ENCODE measurements around the gene APOC3.
A peak's percentile ranks its signal among the peaks of the same experiment; 100 is the strongest.
"Not testable (repeated sequence)": the region's sequence is repeated elsewhere in the genome, so short reads cannot be mapped to it uniquely, and the experiment has no call there.

The APOC3 gene

DNA sequence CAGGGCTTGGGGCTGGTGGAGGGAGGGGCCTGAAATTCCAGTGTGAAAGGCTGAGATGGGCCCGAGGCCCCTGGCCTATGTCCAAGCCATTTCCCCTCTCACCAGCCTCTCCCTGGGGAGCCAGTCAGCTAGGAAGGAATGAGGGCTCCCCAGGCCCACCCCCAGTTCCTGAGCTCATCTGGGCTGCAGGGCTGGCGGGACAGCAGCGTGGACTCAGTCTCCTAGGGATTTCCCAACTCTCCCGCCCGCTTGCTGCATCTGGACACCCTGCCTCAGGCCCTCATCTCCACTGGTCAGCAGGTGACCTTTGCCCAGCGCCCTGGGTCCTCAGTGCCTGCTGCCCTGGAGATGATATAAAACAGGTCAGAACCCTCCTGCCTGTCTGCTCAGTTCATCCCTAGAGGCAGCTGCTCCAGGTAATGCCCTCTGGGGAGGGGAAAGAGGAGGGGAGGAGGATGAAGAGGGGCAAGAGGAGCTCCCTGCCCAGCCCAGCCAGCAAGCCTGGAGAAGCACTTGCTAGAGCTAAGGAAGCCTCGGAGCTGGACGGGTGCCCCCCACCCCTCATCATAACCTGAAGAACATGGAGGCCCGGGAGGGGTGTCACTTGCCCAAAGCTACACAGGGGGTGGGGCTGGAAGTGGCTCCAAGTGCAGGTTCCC lies at the start of gene APOC3:
APOC3 (plus strand) TSS at position 383 of the 659 bp plus-strand sequence. CDS start 676 bp downstream, outside the sequence.
- no peak for DNase-seq

DNA sequence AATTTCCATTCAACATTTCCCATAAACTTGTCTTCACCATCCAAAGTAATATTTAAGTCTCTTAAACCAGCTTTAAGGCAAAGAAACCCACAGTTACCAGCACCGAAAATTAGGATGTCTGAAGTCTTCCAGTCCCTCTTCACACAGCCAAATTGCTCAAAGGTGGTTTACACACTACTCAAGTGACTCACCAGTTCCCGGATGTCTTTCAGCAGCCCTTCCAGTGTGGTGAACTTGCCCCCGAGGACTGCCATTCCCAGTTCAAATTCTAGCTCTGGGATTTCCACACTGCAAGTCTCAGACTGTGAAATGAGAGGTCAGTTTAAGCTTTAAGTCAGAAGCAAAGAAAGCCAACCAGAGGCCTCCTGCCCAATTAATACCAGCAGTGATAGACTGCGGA lies 47.0 kb upstream of the APOC3 start:
- no peak for DNase-seq

DNA sequence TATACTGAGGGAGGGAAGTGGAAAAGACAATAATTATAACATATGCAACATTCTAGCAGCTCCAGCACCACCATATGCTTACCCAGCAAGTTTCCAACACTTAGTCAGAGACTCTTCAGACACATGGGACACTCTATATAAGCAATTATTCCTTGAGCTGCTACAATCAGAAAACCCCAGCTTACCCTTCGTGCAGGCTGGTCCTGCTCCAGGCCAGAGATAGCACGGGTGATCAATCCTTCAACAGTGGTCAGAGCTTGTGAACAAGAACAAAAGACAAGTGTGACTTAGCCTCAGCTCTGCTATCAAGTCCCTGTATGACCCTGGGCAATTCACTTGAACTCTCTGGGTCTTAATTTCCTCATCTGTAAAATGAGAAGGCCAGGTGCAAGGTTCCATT lies 43.4 kb upstream of the APOC3 start:
- no peak for DNase-seq

DNA sequence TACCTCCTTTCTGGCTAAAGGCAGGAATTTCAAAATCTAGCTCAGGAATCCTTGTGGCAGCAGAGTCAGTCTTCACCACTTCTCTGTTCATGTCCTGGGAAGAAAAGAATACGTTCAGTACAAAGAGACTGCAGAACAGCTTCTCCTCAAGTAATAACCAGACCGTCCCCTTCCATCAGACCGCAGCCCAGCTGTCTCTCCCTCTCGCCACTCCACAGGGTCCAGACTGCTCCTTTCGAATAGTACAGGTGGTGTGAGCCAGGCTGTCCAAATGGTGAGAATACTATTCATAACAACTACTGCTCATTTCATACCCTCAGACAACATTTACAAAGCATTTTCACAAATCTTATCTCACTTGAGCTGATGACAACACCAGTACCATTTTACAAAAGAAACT lies 42.7 kb upstream of the APOC3 start:
- no peak for DNase-seq

DNA sequence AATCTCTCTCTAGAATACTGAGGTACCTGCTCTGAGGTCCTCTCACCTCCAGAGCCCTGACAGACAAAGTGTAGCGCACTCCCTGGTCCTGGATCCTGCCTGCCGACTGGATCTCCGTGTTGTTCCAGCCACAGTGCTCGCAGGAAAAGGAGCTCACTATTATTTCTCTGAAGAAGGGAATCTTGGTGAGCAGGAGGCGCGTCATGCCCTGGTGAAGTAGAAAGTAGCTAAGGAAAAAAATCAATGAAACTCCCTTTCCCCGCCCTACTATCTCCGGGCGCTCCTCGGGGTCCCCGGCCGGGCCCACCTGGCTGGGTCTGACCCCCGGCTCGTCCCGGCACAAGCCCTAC lies 42.3 kb upstream of the APOC3 start:
- no peak for DNase-seq

DNA sequence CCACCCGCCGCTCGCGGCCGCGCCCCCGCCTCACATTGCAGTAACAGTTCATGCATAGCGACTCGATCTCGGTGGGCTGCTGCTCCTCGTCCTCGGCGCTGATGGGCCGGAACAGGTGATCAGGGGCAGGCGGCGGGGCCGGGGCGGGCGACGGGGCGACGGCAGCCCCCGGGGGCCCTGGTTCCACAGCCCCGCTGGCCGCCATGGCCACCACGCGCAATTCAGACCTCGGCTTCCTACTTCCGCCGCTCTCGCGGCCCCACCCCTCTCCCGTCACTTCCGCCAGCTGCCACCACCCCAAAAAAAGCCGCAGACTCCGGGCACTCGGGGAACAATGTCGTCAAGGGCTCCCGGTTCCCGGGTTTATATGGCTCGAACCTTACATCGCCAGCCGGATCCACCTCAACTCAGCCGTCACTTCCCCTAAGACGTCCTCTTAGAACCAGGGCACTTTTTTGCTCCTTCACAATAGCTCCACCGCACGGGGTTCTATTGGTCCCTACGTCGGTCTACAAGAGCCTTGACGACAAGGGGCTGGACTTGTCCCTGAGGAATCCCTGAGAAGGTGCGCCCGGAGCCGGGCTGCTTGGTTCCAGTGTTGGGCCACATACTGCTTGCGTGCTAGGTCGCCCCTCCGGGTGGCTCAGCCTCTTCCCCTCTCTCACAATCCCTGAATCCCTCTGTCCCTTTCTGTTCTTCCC lies 41.8 kb upstream of the APOC3 start, which contains the start of gene ZPR1:
ZPR1 (minus strand) TSS at position 238 of the 701 bp plus-strand sequence; CDS start at position 205, 33 bp downstream.
- DNase-seq: peak; percentile 43 to 79 (median 64)

DNA sequence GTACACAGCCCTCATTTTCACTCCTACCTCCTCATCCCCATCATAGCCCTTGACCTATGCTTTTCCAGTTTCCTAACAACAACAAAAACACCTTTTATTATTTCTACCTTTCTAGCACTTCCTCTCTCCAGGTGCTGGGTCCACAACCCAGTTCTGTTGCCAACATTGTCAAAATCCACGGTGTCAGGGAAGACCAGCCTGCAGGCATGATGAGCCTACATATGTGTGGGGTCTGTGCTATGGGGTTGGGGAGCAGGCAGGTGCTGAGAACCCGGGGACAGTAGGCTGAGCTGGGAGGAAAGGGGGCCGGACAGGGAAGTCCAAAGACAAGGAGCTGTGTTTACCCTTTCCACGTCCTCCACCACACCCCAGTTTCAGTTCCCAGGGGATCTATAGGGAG lies 41.2 kb upstream of the APOC3 start:
- DNase-seq: no peak

DNA sequence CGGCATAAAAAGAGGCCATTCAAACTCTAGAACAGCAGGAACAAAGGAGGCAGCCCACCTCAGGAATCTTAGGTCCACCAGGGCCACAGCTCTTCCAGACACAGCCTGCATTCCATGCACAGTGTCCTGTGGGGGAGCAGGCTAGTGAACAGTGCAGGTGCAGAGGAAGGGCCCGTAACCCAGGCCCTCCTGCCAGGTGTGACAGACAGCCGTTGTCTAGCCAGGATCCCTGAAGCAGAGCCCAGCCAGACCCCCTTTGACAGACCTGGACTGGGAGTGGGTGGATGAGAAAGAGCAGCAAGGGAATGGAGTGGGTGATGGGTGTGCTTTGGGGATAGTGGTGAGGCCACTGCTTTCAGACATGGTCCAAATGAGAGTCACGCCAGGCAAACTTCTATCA lies 40.7 kb upstream of the APOC3 start:
- DNase-seq: no peak

DNA sequence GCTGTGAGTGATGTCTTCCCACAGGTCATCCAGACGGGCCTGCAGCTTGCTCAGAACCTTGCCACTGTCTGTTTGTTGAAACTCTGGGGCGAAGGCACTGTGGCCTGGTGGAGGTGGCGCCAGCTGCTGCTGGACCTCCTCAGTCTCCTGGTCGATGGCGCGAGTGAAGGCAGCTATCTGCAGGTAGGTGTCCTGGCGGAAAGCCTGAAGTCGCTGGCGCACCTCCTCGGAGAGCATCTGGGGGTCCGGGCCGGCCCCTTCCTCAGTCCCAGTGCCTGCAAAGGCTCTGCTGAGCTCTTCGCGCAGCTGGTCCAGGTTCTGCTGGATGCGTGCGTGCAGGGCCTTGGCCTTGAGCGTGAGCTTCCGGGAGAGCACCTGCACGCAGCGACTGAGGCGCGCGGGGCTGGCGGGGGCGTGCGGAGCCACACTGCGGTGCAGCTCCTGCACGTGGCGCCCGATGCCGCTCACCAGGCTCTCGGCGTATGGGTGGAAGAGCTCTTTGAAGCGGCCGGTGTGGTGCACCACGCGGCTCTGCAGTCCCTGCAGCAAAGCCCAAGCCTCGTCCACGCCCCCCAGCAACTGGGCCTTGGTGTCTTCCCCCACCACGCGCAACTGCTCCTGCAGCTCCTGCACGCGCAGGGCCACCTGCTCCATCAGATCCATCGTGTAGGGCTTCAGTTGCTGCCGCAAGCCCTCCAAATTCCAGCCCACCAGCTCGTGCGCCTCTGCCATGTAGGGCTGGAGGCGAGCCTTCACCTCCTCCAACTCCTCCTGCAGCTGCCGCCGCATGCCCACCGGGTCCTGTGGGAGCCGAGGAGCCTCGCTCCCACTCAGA lies 39.3 kb upstream of the APOC3 start:
- no peak for DNase-seq

DNA sequence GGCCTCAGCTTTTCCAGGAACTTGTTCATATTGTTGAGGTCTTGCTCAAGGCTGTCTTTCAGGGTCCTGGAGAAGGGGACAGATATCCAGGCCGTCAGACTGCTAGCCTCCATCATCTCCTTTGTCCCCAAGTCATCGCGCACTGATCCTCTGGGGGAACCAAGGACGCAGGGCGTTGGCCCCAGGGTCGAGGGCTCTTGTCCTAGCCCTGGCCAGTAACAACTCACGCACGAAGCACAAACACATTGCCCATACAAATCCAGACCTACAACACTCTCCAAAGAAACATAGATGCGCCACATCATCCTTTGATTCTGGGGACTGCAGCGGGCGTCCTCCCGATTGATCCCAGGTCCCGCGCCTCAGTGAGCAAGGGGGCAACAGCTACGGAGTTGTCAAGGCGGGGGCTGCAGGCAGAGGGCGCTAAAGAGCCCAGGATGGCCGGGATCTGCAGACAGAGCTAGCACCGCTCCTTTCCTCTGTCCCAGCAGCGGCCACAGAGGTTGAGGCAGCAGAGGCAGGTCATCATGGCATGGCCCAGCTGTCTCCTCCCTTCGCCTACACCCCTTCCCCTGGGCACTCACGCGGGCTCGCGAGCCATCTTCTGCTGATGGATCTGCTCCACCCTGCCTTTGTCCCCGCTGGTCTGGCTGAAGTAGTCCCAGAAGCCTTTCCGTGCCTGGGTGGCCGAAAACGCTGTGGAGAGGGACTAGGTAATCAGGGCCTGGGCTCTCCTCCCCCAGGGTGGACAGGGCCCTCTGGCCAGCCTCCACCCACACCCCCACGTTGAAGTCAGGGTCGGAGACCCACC lies 38.5 kb upstream of the APOC3 start:
- DNase-seq: peak; percentile 41 to 75 (median 64)

DNA sequence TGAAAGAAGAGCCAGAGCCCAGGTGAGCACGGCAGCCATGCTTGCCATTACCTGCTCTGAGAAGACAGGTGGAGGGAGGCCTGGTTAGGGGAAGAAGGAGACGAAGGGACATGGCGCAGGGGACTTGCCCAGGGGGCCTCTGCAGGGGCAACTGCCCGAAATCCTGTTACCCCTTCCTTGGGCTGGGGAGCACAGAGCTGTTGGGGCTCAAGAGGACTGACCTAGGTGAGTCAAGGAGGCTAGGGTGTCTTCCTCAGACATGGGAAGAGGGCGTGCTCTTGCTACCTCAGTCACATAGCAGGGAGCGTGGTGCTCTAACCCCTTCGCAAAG lies 37.9 kb upstream of the APOC3 start, which contains the start of gene APOA5:
APOA5 (minus strand) TSS at position 67 of the 331 bp plus-strand sequence; CDS start at position 48, 19 bp downstream.
- DNase-seq: no peak

DNA sequence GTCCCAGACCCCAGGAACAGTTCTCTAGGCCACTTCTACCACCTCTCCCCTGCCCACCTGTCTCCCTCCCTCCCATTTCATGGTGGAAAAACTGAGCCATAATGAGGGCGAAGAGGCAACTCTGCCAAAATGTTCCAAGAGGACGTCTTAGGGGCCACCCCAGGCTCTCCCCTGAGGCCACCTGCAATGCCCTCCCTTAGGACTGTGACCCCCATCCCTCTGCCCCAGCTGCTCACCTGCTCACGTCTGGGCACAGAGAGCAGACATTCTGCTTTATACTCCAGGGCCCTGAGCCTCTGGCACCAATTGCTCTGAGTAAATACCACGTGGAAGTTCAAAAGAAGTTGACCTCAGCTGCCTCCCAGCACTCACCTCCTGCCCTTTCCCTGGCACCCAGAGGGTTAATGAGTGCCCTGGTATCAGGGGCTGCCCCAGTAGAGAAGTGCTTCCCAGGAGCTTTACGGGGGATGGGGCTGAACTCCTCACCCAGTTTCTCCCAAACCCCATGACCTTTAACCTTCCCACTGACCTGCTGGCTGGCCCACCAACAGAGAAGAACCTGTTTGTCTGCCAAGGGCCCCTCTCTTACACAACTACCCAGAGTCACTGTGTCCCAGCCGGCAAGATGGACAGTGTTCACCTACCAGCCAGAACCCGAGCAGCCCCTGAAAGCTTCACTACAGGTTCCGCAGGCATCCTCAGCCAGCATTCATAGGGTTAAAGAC lies 37.4 kb upstream of the APOC3 start:
- no peak for DNase-seq

DNA sequence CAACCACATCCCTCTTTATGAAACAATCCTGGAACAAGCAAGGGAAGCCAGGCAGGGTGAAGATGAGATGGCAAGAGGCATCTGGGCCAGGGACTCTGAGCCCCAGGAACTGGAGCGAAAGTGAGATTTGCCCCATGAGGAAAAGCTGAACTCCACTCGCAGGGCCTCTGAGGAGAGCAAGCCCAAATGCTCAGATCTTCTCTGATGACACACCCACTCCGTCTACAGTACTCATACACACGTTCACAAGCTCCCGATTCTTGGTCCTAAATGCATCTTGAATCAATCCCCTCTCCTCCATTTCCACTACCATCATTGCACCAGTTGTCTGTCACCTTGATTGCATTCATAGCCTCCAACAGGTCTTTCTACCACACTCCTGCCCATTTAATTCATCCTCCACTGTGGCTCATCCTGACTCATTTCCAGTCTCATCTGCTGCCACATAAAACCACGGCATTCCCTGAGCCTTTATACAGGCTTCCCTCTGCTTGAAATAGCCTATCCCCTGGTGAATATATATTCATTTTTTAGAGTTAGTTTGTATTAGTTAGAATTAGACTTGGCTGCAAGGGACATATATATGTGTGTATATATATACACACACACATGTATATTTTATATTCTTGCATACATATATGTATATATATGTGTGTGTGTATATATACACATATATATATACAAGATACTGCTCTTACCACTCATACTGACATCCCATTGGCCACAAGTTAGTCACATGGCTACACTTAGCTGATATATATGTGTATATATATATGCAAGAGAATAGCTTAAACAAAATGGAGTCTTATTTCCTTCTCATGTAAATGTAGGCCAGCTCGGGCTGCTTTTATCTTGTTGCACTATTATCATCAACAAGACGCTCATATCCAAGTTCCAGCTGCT lies 36.6 kb upstream of the APOC3 start:
- no peak for DNase-seq

DNA sequence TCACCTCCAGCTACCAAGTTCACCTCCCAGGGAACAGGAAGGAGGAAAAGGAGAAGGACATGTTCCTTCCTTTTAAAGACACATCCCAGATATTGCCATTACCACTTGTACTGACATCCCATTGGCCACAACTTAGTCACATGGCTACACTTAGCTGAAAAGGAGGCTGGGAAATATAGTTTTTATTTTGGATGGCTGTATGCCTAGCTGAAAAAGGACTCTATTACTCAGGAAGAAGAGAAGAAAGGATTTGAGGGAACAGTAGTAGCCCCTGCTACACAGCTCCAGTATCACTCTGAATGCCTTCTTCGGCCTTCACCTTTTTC lies 36.0 kb upstream of the APOC3 start:
- DNase-seq: no peak

DNA sequence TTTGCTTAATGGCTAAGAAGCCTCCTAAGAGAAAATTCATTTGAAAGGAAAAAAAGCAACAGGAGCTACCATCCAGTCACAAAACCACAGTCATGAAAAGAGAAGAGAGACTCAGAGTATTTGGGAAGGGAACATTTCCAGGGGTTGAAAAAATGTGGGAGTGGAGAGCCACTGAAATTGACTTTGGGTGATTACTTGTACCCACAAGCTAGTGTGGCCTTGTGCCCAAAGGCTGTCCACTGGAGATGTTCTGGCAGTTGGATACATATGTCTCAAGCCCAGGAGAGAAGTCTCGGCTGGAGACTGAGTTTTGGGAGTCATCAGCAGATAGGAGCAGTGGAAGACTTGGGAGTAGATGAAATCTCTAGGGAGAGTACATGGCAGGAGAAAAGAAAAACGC lies 34.9 kb upstream of the APOC3 start:
- no peak for DNase-seq

DNA sequence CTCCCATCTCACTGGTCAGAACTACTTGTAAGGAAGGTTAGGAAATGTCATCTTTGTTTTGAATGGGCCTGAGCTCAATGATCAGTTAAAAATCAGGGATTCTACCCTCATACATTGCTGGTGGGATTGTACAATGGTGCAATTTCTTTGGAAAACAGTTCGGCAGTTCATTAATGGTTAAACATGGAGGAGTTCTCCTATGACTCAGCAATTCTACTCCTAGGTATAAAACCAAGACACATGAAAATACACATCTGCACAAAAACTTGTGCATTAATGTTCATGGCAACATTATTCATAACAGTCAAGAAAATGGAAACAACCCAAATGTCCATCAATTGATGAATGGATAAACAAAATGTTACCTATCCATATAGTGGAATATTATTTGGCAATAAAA lies 33.2 kb upstream of the APOC3 start:
- no peak for DNase-seq

DNA sequence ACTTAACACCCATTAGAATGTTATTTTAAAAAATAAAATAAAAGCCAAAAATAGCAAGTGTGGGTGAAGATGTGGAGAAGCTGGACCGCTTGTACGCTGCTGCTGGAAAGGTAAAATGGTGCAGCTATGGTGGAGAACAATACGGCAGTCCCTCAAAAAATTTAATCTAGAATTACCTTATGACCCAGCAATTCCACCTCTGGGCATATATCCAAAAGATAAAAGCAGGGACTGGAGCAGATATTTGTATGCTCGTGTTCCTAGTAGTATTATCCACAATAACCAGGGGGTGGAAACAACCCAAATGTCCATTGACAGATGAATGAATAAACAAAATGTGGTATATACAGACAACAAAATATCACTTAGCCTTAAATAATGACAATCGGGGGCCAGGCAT lies 31.9 kb upstream of the APOC3 start:
- DNase-seq: no peak

DNA sequence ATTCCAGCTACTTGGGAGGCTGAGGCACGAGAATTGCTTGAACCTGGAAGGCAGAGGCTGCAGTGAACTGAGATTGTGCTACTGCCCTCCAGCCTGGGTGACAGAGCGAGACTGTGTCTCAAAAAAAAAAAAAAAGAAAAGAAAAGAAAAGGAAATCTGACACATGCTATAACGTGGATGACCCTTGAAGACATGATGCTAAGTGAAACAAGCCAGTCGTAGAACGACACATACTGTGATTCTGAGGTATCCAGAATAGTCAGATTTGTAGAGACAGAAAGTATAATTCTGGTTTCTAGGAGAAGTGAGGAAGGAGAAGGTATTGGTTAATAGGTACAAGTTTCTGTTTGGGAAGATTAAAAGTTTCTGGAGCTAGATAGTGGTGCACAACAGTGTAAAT lies 31.3 kb upstream of the APOC3 start:
- DNase-seq: no peak

DNA sequence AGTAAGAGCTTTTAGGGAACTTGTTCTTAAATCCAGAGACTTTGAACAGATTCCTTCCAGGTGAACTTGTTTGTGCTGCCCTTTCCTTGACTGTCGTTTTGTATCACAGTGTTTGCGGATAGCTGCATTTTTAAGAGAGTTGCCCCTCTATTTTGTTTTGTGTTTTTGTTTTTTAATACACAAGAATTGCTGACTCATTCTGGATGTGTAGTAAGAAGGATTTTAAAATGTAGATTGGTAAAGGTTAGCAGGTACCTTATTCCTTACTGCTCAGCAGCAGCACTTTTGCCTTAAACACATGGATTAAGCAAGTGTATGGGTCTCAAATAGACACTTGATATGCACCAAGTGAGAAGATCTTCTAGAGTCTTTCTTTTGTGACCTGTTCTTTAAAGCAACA lies 29.1 kb upstream of the APOC3 start:
- no peak for DNase-seq

DNA sequence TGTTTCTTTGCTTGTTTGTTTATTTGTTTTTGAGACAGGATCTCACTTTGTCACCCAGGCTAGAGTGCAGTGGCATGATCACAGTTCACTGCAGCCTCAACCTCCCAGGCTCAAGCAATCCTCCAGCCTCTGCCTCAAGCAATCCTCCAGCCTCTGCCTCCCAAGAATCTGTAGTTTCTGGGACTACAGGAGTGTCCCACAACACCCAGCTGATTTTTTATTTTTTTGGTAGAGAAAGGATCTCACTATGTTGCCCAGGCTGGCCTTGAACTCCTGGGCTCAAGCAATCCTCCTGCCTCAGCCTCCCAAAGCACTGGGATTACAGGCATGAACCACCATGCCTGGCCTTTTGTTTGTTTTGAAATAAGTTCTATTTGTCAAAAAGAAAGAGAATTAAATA lies 28.0 kb upstream of the APOC3 start:
- DNase-seq: not testable (repeated sequence)

DNA sequence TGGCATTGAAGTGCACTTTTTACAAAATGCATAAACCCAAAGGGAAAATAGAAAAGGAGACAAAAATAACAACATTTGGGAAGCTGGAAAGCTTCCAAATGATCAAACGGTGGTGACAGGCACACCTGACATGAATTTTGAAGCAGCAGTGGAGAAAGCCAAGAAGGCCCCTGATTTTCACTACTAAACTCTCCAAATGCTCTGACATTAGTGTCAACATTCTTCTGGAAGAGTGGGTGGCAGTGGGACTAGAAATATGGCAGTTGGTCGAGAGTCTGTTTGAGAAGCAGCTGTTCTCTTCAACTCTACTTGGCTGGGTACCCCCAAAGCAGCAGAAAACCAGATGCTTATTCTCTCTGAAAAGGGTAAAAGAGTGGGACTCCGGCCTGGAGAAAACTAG lies 25.7 kb upstream of the APOC3 start:
- no peak for DNase-seq
